ENCODE data around the gene TGM4. TPM values are rescaled to one million over a fixed set of nuclear protein-coding genes. Genes with fewer than 3 reads are reported as not detected.
A peak's percentile ranks its signal among the peaks of the same experiment; 100 is the strongest.
"Not testable (repeated sequence)": the region's sequence is repeated elsewhere in the genome, so short reads cannot be mapped to it uniquely, and the experiment has no call there.

Gene TGM4
- total RNA-seq, 1 donor from 2014 or later = 0.18 TPM

- TF ChIP-seq EZH2 (IDR thresholded peaks at IDR 0.05; ENCODE audit: insufficient read depth, low read length) (no peak), CTCF (IDR thresholded peaks at IDR 0.05; ENCODE audit: insufficient read depth, low read depth, low read length) (no peak)
- Histone ChIP-seq H3K9me3 (ENCODE audit: insufficient read depth, low read depth, low read length) (no peaks in the 10 kb centered on the region), H3K4me1 (ENCODE audit: insufficient read depth, low read length) (peaks cover 9% of the 10 kb centered on the region), H3K79me2 (ENCODE audit: insufficient read depth, low read length) (no peaks in the 10 kb centered on the region), H3K9ac (ENCODE audit: low read length) (no peak overlapping the region), H2AFZ (ENCODE audit: low read depth, low read length) (no peak overlapping the region), H3K27ac (ENCODE audit: low read depth, low read length) (no peak overlapping the region), H3K4me3 (ENCODE audit: insufficient read depth, low read depth, low read length) (no peak overlapping the region), H3K36me3 (ENCODE audit: insufficient read depth, low read length) (peaks cover 4% of the 10 kb centered on the region), H3K27me3 (ENCODE audit: insufficient read depth, low read length) (no peaks in the 10 kb centered on the region), H4K20me1 (ENCODE audit: insufficient read depth, low read length) (peaks cover 20% of the 10 kb centered on the region), H3K4me2 (ENCODE audit: low read length) (no peak overlapping the region)
- Mint-ChIP-seq H3K27ac (ENCODE audit: unreplicated experiment) (no peak overlapping the region), H3K27me3 (ENCODE audit: low read depth, unreplicated experiment) (no peaks in the 10 kb centered on the region), H3K4me3 (ENCODE audit: unreplicated experiment) (no peak overlapping the region), H3K9me3 (ENCODE audit: unreplicated experiment) (no peaks in the 10 kb centered on the region), H3K4me1 (ENCODE audit: low read depth, unreplicated experiment) (peaks cover 12% of the 10 kb centered on the region), H3K36me3 (ENCODE audit: low read depth, unreplicated experiment) (peaks cover 34% of the 10 kb centered on the region)
- FAIRE-seq (no peak), DNase-seq (ENCODE audit: low read depth) (peak; percentile 16)
These were observed 65.2 kb downstream of the TGM4 start for GRCh38 chr3:44939581-44940036.

GRCh38 chr3:44942202-44942921 is 68.0 kb downstream of the TGM4 start:
- H3K9ac ChIP-seq (ENCODE audit: low read length) = no peak overlapping the region
- Mint-ChIP-seq H3K27ac (ENCODE audit: unreplicated experiment) (no peak overlapping the region), H3K27me3 (ENCODE audit: low read depth, unreplicated experiment) (no peaks in the 10 kb centered on the region), H3K36me3 (ENCODE audit: low read depth, unreplicated experiment) (peaks cover 22% of the 10 kb centered on the region), H3K4me3 (ENCODE audit: unreplicated experiment) (peak overlapping the region; percentile 50), H3K9me3 (ENCODE audit: unreplicated experiment) (no peaks in the 10 kb centered on the region), H3K4me1 (ENCODE audit: low read depth, unreplicated experiment) (peaks cover 12% of the 10 kb centered on the region)
- H2AFZ ChIP-seq (ENCODE audit: low read depth, low read length) = no peak overlapping the region
- H3K79me2 ChIP-seq (ENCODE audit: insufficient read depth, low read length) = no peaks in the 10 kb centered on the region
- no peak overlapping the region for H3K4me3 ChIP-seq (ENCODE audit: insufficient read depth, low read depth, low read length)
- H3K36me3 ChIP-seq (ENCODE audit: insufficient read depth, low read length) = peaks cover 4% of the 10 kb centered on the region
- H3K27ac ChIP-seq (ENCODE audit: low read depth, low read length) = no peak overlapping the region
- H3K4me2 ChIP-seq (ENCODE audit: low read length) = peak overlapping the region; percentile 4
- DNase-seq (ENCODE audit: low read depth) = peak; percentile 43
- H3K4me1 ChIP-seq (ENCODE audit: insufficient read depth, low read length) = peaks cover 9% of the 10 kb centered on the region
- no peaks in the 10 kb centered on the region for H3K9me3 ChIP-seq (ENCODE audit: insufficient read depth, low read depth, low read length)
- FAIRE-seq = peak; percentile 58
- TF ChIP-seq EZH2 (IDR thresholded peaks at IDR 0.05; ENCODE audit: insufficient read depth, low read length) = no peak
- no peak for TF ChIP-seq CTCF (IDR thresholded peaks at IDR 0.05; ENCODE audit: insufficient read depth, low read depth, low read length)
- peaks cover 26% of the 10 kb centered on the region for H4K20me1 ChIP-seq (ENCODE audit: insufficient read depth, low read length)
- H3K27me3 ChIP-seq (ENCODE audit: insufficient read depth, low read length) = no peaks in the 10 kb centered on the region

GRCh38 chr3:44948239-44948638 is 73.8 kb downstream of the TGM4 start:
- no peaks in the 10 kb centered on the region for H3K27me3 ChIP-seq (ENCODE audit: insufficient read depth, low read length)
- Mint-ChIP-seq H3K4me3 (ENCODE audit: unreplicated experiment) (no peak overlapping the region), H3K27ac (ENCODE audit: unreplicated experiment) (no peak overlapping the region), H3K36me3 (ENCODE audit: low read depth, unreplicated experiment) (peaks cover 13% of the 10 kb centered on the region), H3K4me1 (ENCODE audit: low read depth, unreplicated experiment) (peaks cover 14% of the 10 kb centered on the region), H3K27me3 (ENCODE audit: low read depth, unreplicated experiment) (no peaks in the 10 kb centered on the region), H3K9me3 (ENCODE audit: unreplicated experiment) (no peaks in the 10 kb centered on the region)
- no peaks in the 10 kb centered on the region for H3K9me3 ChIP-seq (ENCODE audit: insufficient read depth, low read depth, low read length)
- H3K27ac ChIP-seq (ENCODE audit: low read depth, low read length) = no peak overlapping the region
- H3K36me3 ChIP-seq (ENCODE audit: insufficient read depth, low read length) = no peaks in the 10 kb centered on the region
- H3K4me1 ChIP-seq (ENCODE audit: insufficient read depth, low read length) = no peaks in the 10 kb centered on the region
- peaks cover 61% of the 10 kb centered on the region for H4K20me1 ChIP-seq (ENCODE audit: insufficient read depth, low read length)
- H3K4me2 ChIP-seq (ENCODE audit: low read length) = no peak overlapping the region
- no peak overlapping the region for H2AFZ ChIP-seq (ENCODE audit: low read depth, low read length)
- H3K9ac ChIP-seq (ENCODE audit: low read length) = no peak overlapping the region
- no peak for DNase-seq (ENCODE audit: low read depth)
- H3K4me3 ChIP-seq (ENCODE audit: insufficient read depth, low read depth, low read length) = no peak overlapping the region
- no peak for FAIRE-seq
- TF ChIP-seq EZH2 (IDR thresholded peaks at IDR 0.05; ENCODE audit: insufficient read depth, low read length) (no peak), CTCF (IDR thresholded peaks at IDR 0.05; ENCODE audit: insufficient read depth, low read depth, low read length) (no peak)
- H3K79me2 ChIP-seq (ENCODE audit: insufficient read depth, low read length) = no peaks in the 10 kb centered on the region

- H3K9me3 Mint-ChIP-seq (ENCODE audit: unreplicated experiment); H3K9me3 ChIP-seq (ENCODE audit: insufficient read depth, low read depth, low read length); H3K4me2 ChIP-seq (ENCODE audit: low read length); H3K4me1 ChIP-seq (ENCODE audit: insufficient read depth, low read length); H3K79me2 ChIP-seq (ENCODE audit: insufficient read depth, low read length); DNase-seq (ENCODE audit: low read depth); H3K36me3 ChIP-seq (ENCODE audit: insufficient read depth, low read length); H3K9ac ChIP-seq (ENCODE audit: low read length); H3K27me3 Mint-ChIP-seq (ENCODE audit: low read depth, unreplicated experiment); H3K27ac ChIP-seq (ENCODE audit: low read depth, low read length); FAIRE-seq; H3K27me3 ChIP-seq (ENCODE audit: insufficient read depth, low read length); H3K27ac Mint-ChIP-seq (ENCODE audit: unreplicated experiment); H3K4me3 ChIP-seq (ENCODE audit: insufficient read depth, low read depth, low read length); H3K4me3 Mint-ChIP-seq (ENCODE audit: unreplicated experiment); H2AFZ ChIP-seq (ENCODE audit: low read depth, low read length): not testable (repeated sequence)
- Mint-ChIP-seq H3K4me1 (ENCODE audit: low read depth, unreplicated experiment) (peaks cover 17% of the 10 kb centered on the region), H3K36me3 (ENCODE audit: low read depth, unreplicated experiment) (peaks cover 15% of the 10 kb centered on the region)
- H4K20me1 ChIP-seq (ENCODE audit: insufficient read depth, low read length) = peaks cover 68% of the 10 kb centered on the region
These were observed 75.4 kb downstream of the TGM4 start for GRCh38 chr3:44949770-44950169.

All from astrocyte (in vitro differentiated cells and primary cell).